Measurements from ENCODE around the gene ANKRD44.

ANKRD44 gene

GRCh38 chr2:197204519-197205250 lies 105.9 kb downstream of the ANKRD44 start:
- DNase-seq: no peak

GRCh38 chr2:197201874-197202273 lies 108.7 kb downstream of the ANKRD44 start:
- no peak for DNase-seq

GRCh38 chr2:197200762-197201058 lies 109.9 kb downstream of the ANKRD44 start:
- DNase-seq: no peak

- DNase-seq: no peak
These were observed 110.4 kb downstream of the ANKRD44 start for GRCh38 chr2:197200051-197200761.

GRCh38 chr2:197198890-197199289 lies 111.7 kb downstream of the ANKRD44 start:
- DNase-seq: peak; percentile 77

GRCh38 chr2:197197895-197198311 lies 112.7 kb downstream of the ANKRD44 start:
- no peak for DNase-seq

- DNase-seq: no peak
These were observed 113.9 kb downstream of the ANKRD44 start for GRCh38 chr2:197196541-197197180.

GRCh38 chr2:197195518-197195917 lies 115.1 kb downstream of the ANKRD44 start:
- DNase-seq: no peak

GRCh38 chr2:197191940-197192322 lies 118.6 kb downstream of the ANKRD44 start:
- no peak for DNase-seq

GRCh38 chr2:197191177-197191939 lies 119.2 kb downstream of the ANKRD44 start:
- no peak for DNase-seq

GRCh38 chr2:197190100-197190432 lies 120.5 kb downstream of the ANKRD44 start:
- no peak for DNase-seq

GRCh38 chr2:197189426-197190099 lies 121.0 kb downstream of the ANKRD44 start:
- DNase-seq: no peak

- no peak for DNase-seq
These were observed 124.9 kb downstream of the ANKRD44 start for GRCh38 chr2:197185676-197186075.

- no peak for DNase-seq
These were observed 125.5 kb downstream of the ANKRD44 start for GRCh38 chr2:197184959-197185586.

- DNase-seq: no peak
These were observed 127.2 kb downstream of the ANKRD44 start for GRCh38 chr2:197183355-197183754.

GRCh38 chr2:197182668-197183067 lies 127.9 kb downstream of the ANKRD44 start:
- DNase-seq: no peak

GRCh38 chr2:197181491-197181890 lies 129.1 kb downstream of the ANKRD44 start:
- DNase-seq: no peak

- DNase-seq: no peak
These were observed 130.7 kb downstream of the ANKRD44 start for GRCh38 chr2:197179744-197180498.

GRCh38 chr2:197176522-197176921 lies 134.1 kb downstream of the ANKRD44 start:
- no peak for DNase-seq

- DNase-seq: no peak
These were observed 136.0 kb downstream of the ANKRD44 start for GRCh38 chr2:197174539-197175094.

GRCh38 chr2:197171582-197171981 lies 139.0 kb downstream of the ANKRD44 start:
- DNase-seq: no peak

Data from activated CD4-positive, alpha-beta T cell treated with anti-CD3 and anti-CD28 coated beads for 1 hour (primary cell).